Panc1 (cell line): Measurements from ENCODE around the gene TMEM126B. TPM values are rescaled to one million over a fixed set of nuclear protein-coding genes. Genes with fewer than 3 reads are reported as not detected.

Source experiments
- ATAC-seq: fragments of 200-7000 bp; cut with Tn5 transposase; 2 replicates; pipeline ENCODE4 v1.9.1; 2020; ENCODE audit warnings: mild to moderate bottlenecking, moderate library complexity
- BruUV-seq: library from RNA; stranded (reverse); fragments of 400-500 nt; replicated peaks from 2 replicates; lab custom pipeline; 2021; lab: Mats Ljungman, UMichigan
- CTCF ChIA-PET: fragments of 300-600 bp; sonication (Branson Sonifier 250); formaldehyde crosslinking; loops from one replicate; lab custom pipeline; 2022; ENCODE audit warnings: antibody characterized with exemption; lab: Charles Lee
- POLR2A ChIA-PET: fragments of 300-600 bp; sonication (Branson Sonifier 250); formaldehyde crosslinking; loops from one replicate; lab custom pipeline; 2022; ENCODE audit warnings: antibody characterized with exemption; lab: Charles Lee
- DNase-seq: peaks from one replicate; pipeline ENCODE4 v3.0.0-alpha.2; 2010; ENCODE audit warnings: low read depth, low spot score
- H3K27ac ChIP-seq: 2 replicates; pipeline ENCODE4 v1.5.1; 2011; ENCODE audit warnings: mild to moderate bottlenecking, low read length, inconsistent platforms
- H3K27me3 ChIP-seq: fragments of 200-500 bp; sonication (Bioruptor generic); 2 replicates; pipeline ENCODE4 v1.6.0; 2014; ENCODE audit warnings: low read length, inconsistent platforms; ENCODE audit not compliant: control insufficient read depth, insufficient read depth
- H3K36me3 ChIP-seq: fragments of 200-500 bp; sonication (Bioruptor generic); 2 replicates; pipeline ENCODE4 v1.5.1; 2014; ENCODE audit warnings: inconsistent platforms, mild to moderate bottlenecking, low read length, moderate library complexity; ENCODE audit not compliant: control insufficient read depth, insufficient read depth
- H3K4me1 ChIP-seq: 2 replicates; pipeline ENCODE4 v1.5.1; 2011; ENCODE audit warnings: inconsistent platforms, mild to moderate bottlenecking, low read length, moderate library complexity; ENCODE audit not compliant: control insufficient read depth, insufficient read depth
- H3K4me3 ChIP-seq, 2 experiments: 2 replicates each; pipeline ENCODE4 v1.5.1; 2011 to 2012; ENCODE audit warnings: low read depth in 2 of 2, low read length in 2 of 2, mild to moderate bottlenecking in 2 of 2, inconsistent platforms in 1 of 2, moderate library complexity in 1 of 2
- H3K9me3 ChIP-seq: fragments of 200-500 bp; sonication (Bioruptor generic); 2 replicates; pipeline ENCODE4 v1.5.1; 2014; ENCODE audit warnings: low read depth, mild to moderate bottlenecking, inconsistent platforms, low read length, moderate library complexity; ENCODE audit not compliant: control insufficient read depth, insufficient read depth
- CTCF ChIP-seq: fragments of 450-650 bp; IDR thresholded peaks from 2 replicates; pipeline ENCODE4 v1.5.1; 2017; ENCODE audit warnings: mild to moderate bottlenecking
- POLR2AphosphoS5 ChIP-seq: IDR thresholded peaks from 2 replicates; pipeline ENCODE4 v1.6.1; 2012; ENCODE audit warnings: mild to moderate bottlenecking, low read depth, low read length, moderate library complexity
- REST ChIP-seq, 2 experiments: IDR thresholded peaks; 2 replicates each; pipeline ENCODE4 v1.6.1; 2011 to 2012; ENCODE audit warnings: low read depth in 2 of 2, control low read depth in 1 of 2, low read length in 1 of 2, mild to moderate bottlenecking in 1 of 2, moderate library complexity in 1 of 2; ENCODE audit not compliant: insufficient read depth in 1 of 2
- SIN3A ChIP-seq: IDR thresholded peaks from 2 replicates; pipeline ENCODE4 v1.6.1; 2012; ENCODE audit warnings: low read depth, mild to moderate bottlenecking, low read length, moderate library complexity, borderline replicate concordance; ENCODE audit not compliant: insufficient read depth
- TCF7L2 ChIP-seq: IDR thresholded peaks from 2 replicates; pipeline ENCODE4 v1.6.1; 2011; ENCODE audit warnings: mild to moderate bottlenecking, low read depth, low read length, inconsistent platforms
- in situ Hi-C: cut with HindIII; loops from 2 replicates; pipeline ENCODE4 v1.10.0; 2016; ENCODE audit warnings: low sequenced_read_pairs, low pct_unique_long_range_greater_than_20kb
- intact Hi-C: fragments of 100-400 bp; cut with micrococcal nuclease; formaldehyde crosslinking; loops from one replicate; pipeline ENCODE4 v1.10.0; 2022; ENCODE audit not compliant: unreplicated experiment
- total RNA-seq: library from RNA; stranded (reverse); gene quantifications from one replicate; pipeline ENCODE4 v1.2.1, GENCODE V29; 2021; ENCODE audit not compliant: unreplicated experiment

TMEM126B gene
- total RNA-seq, 1 experiment from 2014 or later = 106 TPM

GRCh38 chr11:85682330-85683305 is 54.2 kb downstream of the TMEM126B start:
- in situ Hi-C loops (no loop called here), intact Hi-C loops (no loop called here)
- ATAC-seq = peak; percentile 75
- POLR2A ChIA-PET = interaction anchor here (0.6 kb wide), 1 partner anchor 27 kb away, joined by 5 read pairs; no protein-coding TSS in a partner anchor
- Histone ChIP-seq H3K27me3 (no peaks in the 10 kb centered on the region), H3K9me3 (no peaks in the 10 kb centered on the region), H3K4me1 (peaks cover 23% of the 10 kb centered on the region), H3K36me3 (no peaks in the 10 kb centered on the region), H3K4me3 (peak overlapping the region; percentile 52 to 61), H3K27ac (peak overlapping the region; percentile 79)
- CTCF ChIA-PET = no interaction called here
- no TSS peak for BruUV-seq
- no peak for DNase-seq
- TF ChIP-seq POLR2AphosphoS5 (peak; percentile 85), SIN3A (no peak)

- ChIA-PET POLR2A (no interaction called here), CTCF (interaction anchor here (0.6 kb wide), 2 partner anchors 71 to 1287 kb away, joined by 3 to 4 read pairs; no protein-coding TSS in a partner anchor)
- in situ Hi-C loops = no loop called here
- no TSS peak for BruUV-seq
- Histone ChIP-seq H3K27me3 (no peaks in the 10 kb centered on the region), H3K4me1 (peaks cover 23% of the 10 kb centered on the region), H3K9me3 (no peaks in the 10 kb centered on the region), H3K4me3 (peak overlapping the region in 1 of 2 experiments; percentile 2; a peak in 1 of 4 replicates), H3K36me3 (no peaks in the 10 kb centered on the region), H3K27ac (0 out of 2 replicates have a peak overlapping the region, but pooled peaks have one; percentile 48)
- intact Hi-C loops = no loop called here
- peak; percentile 40 for ATAC-seq
- DNase-seq = no peak
- no peak for TF ChIP-seq CTCF
- no peak for TF ChIP-seq SIN3A
- TF ChIP-seq TCF7L2 = no peak
- no peak for TF ChIP-seq POLR2AphosphoS5
- no peak for TF ChIP-seq REST (IDR thresholded peaks at IDR 0.05; ENCODE audit: insufficient read depth in 1 of 2, low read depth in 2 of 2, low read length in 1 of 2)
These were observed 56.9 kb downstream of the TMEM126B start for GRCh38 chr11:85685125-85685819.
